SK-N-MC (cell line): ENCODE data around the gene LRIG1.

Source experiments
- EZH2 ChIP-seq: fragments of 200-600 bp; sonication (generic); IDR thresholded peaks from one replicate; pipeline ENCODE4 v1.6.1; 2017; ENCODE audit warnings: antibody characterized with exemption
- FOXP2 ChIP-seq: optimal IDR thresholded peaks from 2 replicates; pipeline ENCODE3; 2011; ENCODE audit warnings: mild to moderate bottlenecking, moderate library complexity; ENCODE audit not compliant: insufficient read depth; ENCODE audit errors: extremely low read length, control extremely low read depth
- POLR2AphosphoS5 ChIP-seq: IDR thresholded peaks from 2 replicates; pipeline ENCODE4 v1.6.1; 2012; ENCODE audit warnings: mild to moderate bottlenecking, low read depth, low read length, borderline replicate concordance

GRCh38 chr3:66432767-66433521 lies 67.9 kb downstream of the LRIG1 start:
- no peak for TF ChIP-seq POLR2AphosphoS5
- no peak for TF ChIP-seq EZH2
- no peak for TF ChIP-seq FOXP2
